Epithelial cell of proximal tubule (primary cell): ENCODE measurements around the gene TRIM15. TPM values are rescaled to one million over a fixed set of nuclear protein-coding genes. Genes with fewer than 3 reads are reported as not detected.

ENCODE experiments used
- DNase-seq: peaks from one replicate; pipeline ENCODE4 v3.0.0-alpha.2; 2011; ENCODE audit warnings: low read depth
- H3K4me3 ChIP-seq: 2 replicates; pipeline ENCODE4 v1.5.1; 2011; ENCODE audit warnings: low read depth, mild to moderate bottlenecking, low read length
- CTCF ChIP-seq: conservative IDR thresholded peaks from 2 replicates; pipeline ENCODE4 v1.5.1; 2012; ENCODE audit warnings: low read depth, mild to moderate bottlenecking, low read length
- total RNA-seq: library from RNA; depleted of rRNA; stranded (reverse); fragments of >200 nt; gene quantifications from 2 replicates; pipeline ENCODE4 v1.2.3, GENCODE V29; 2015

The TRIM15 gene
- total RNA-seq, 1 donor from 2014 or later: not detected

- no peak for TF ChIP-seq CTCF
- DNase-seq: no peak
- H3K4me3 ChIP-seq: no peak overlapping the region
Observed at GRCh38 chr6:30157581-30157980, 5.8 kb upstream of the TRIM15 start.

- no peak for DNase-seq
- H3K4me3 ChIP-seq: no peak overlapping the region
- TF ChIP-seq CTCF: no peak
Observed at GRCh38 chr6:30157999-30158398, 5.3 kb upstream of the TRIM15 start.

GRCh38 chr6:30158475-30159040, 4.8 kb upstream of the TRIM15 start:
- no peak overlapping the region for H3K4me3 ChIP-seq
- DNase-seq: no peak
- TF ChIP-seq CTCF: no peak

- no peak overlapping the region for H3K4me3 ChIP-seq
- no peak for DNase-seq
- TF ChIP-seq CTCF: no peak
Observed at GRCh38 chr6:30160008-30160784, 3.1 kb upstream of the TRIM15 start.

DNA sequence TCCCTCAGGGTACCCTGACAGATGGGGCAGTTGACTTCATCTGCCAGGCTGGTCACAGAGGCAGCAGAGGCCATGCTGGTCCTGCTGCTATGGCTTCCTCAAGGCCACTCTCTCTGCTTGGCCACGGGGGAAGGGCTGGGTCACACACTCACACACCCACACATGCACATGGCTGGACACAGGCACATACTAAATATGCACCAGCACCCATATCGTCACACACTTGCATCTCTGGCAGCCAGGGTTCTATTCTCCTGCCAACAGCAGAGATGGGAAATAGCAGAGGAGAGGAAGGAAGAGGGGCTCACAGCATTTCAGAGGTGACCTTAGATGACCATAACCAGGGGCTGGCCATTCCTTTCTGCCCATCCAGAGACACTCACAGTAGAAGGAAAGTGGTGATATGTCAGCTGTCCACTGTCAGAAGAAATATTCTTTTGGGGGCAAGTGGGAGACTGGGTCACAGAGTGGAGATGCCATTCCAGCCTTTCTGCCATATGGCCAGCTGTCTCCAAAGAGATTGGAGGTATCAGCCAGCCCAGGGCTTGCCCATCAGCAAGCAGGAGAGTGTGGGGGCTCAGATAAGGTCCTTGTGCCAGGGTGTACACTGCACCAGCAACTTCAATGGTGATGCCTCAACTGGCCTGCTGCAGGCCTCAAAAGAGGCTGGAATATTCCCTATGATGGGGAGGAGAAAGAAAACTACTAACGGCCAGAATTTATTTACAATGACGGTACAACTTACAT, 2.4 kb upstream of the TRIM15 start, which contains the start of gene TRIM10:
Gene TRIM10, minus strand, starts transcription at position 427 of the 747 bp plus-strand sequence. Its CDS starts 353 bp downstream, at position 74.
- no peak within 1 kb of the TSS for H3K4me3 ChIP-seq
- no peak for DNase-seq
- no peak for TF ChIP-seq CTCF

- peak overlapping the region; percentile 49 for H3K4me3 ChIP-seq
- TF ChIP-seq CTCF: no peak
- no peak for DNase-seq
Observed at GRCh38 chr6:30162265-30163089, 869 bp upstream of the TRIM15 start.
